HG03469 (cell line): ENCODE results near the gene HSDL1.
"Not testable (repeated sequence)": the region's sequence is repeated elsewhere in the genome, so short reads cannot be mapped to it uniquely, and the experiment has no call there.

Source experiments
- ATAC-seq: cut with Tn5 transposase; IDR thresholded peaks from one replicate; pipeline ENCODE4 v1.9.1; 2021; ENCODE audit warnings: mild to moderate bottlenecking, moderate library complexity, moderate number of reproducible peaks; ENCODE audit not compliant: unreplicated experiment

Gene HSDL1

DNA sequence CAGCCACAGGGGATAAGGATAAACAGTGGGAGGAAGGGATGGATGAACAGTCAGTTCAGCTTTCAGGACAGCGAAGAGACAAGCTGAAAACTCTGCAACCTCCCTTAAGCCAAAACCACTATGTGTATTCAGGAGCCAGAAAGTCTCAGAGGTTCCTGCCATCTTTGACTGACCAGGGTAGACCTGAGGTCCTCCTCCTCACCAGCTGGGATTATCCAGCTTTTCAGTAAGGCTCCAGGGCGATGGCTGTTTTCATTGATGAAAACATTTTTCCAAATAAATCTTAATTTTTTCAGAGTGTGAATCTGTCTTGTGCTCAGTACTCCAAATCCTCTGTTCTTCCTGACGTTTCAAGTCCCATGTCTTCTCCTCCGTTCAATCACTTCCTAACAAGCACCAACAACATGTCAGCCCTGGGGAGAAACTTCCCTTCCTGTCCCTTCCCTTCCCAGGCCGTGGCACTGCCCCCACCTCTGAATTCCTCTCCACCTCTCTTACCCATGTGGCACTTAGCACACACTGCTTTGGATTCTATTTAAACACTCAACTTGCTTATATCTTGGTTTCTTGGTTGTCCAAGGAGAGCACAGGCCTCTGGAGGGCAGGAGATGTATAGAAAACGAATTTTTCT, 5.2 kb downstream of the HSDL1 start:
- ATAC-seq: no peak

DNA sequence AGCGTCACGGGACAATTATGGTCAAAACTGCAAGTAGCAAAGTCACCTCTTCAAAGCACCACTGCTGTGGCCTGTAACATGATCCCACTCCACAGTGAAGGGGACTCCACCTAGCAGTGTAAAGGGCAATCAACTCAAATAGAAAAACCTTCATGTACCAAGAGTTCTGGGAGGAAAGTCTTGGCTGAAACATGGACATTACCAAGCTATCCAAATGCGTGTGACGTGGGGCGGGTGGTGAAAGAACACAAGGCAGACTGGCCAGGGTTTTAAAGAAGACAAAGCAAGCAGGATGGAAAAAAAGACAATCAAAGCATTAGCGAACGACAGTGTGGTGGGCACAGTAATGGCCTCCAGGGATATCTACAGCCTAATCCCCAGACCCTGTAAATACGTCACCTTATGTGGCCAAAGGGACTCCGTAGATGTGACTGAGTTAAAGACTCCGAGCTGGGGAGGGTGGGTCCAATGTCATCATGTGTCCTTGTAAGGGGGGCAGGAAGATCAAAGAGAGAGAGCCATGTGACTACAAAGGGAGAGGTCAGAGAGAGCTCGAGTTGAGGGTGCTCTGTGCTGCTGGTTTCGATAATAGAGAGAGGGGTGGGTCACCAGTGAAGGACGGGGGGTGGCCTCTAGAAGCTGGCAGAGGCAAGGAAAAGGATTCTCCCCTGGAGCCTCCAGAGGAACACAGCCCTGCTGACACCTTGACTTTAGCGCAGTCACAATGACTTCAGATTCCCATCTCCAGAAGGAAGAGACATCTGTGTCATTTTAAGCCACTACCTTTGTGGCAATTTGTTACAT, 6.0 kb downstream of the HSDL1 start:
- no peak for ATAC-seq

DNA sequence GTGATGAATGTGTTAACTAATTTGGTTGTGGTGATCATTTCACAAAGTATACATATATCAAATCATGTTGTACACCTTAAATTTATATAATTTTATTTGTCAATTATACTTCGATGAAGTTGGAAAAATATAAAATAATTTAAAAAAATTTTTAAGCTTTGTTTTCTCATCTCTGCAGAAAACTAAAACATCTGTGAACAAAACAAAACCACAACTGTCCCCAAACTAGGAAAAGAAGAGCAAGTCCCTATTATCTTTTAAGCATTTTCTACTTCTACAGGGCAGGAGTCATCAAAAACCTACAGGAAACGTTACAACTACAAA, 6.5 kb downstream of the HSDL1 start:
- no peak for ATAC-seq

DNA sequence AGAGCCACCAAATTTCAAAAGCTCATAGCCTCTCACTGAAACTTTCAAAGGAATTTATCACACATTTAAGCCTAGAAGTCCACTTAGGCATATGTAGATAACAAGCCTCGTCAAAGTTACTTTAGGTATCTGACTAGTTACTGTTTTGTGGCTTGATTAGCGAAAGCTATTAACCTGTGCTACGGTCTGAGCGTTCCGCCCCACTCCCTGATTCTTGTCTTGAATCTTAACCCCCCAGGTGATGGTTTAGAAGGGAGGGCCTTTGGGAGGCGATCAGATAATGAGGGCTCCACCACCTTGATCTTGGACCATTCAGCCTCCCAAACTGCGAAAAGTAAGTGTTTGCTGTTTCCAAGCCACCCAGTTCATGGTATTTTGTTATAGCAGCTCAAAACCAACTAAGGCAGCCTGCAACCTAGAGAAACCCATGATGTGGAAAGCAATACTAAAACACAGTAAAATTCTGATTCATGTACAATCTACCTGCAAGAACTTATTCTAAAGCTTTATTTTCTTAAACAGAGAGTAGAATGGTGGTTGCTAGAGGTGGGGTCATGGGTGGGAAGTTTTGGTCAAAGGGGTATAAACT, 7.1 kb downstream of the HSDL1 start:
- ATAC-seq: no peak

DNA sequence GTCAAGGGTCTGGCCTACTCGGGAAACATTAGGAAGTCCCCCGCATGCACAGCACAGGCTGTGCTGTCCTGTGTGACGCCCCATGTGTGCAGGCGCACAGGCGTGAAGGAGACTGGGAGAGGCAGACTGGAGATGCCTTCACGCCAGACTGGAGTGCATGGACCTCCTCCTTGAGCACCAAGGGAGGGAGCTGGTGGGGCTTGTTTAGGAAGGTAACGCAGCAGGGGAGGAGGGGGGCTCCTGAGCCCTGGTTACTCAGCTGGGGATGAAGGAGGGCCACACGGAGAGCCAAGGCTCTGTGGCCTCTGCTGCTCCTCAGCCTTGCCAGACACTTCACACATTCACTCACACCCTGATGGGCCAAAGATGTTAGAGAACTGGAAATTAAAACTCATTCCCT, 7.7 kb downstream of the HSDL1 start:
- ATAC-seq: no peak

DNA sequence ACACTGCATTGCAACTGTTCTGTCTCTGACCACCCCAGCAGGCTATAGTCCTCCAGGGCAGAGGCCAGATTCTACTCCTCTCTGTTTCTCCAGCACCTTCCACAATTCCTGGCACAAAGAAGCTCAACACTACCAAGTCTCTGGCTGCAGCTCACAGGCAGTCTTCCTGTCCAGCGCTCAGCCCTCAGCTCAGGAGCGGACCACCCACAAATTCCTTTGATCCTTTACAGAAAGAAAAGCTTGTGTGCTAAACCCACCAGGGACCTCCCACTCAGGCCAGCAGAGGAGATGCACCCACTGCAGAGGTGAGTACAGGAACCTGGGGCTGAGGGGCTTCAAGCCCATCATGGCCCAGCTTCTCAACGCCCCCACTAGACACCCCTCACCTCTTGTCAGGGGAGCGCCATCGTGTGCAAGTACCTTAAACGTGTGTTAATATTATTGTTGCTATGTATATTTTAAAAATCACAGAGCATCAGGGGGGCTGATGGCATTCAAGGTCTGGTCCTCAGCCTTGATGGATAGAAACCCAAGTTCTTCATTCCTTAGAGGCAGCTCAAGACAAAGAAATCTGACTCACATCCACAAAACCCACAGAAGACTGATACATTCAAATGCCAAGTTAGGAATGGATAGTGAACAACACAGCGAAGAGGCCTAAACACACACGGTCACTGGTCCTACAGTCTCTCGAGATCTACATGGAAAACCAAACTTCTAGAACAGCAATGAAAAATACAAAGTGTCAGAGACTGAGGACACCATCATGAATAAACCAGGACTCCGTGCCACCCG, 8.4 kb downstream of the HSDL1 start:
- ATAC-seq: no peak

DNA sequence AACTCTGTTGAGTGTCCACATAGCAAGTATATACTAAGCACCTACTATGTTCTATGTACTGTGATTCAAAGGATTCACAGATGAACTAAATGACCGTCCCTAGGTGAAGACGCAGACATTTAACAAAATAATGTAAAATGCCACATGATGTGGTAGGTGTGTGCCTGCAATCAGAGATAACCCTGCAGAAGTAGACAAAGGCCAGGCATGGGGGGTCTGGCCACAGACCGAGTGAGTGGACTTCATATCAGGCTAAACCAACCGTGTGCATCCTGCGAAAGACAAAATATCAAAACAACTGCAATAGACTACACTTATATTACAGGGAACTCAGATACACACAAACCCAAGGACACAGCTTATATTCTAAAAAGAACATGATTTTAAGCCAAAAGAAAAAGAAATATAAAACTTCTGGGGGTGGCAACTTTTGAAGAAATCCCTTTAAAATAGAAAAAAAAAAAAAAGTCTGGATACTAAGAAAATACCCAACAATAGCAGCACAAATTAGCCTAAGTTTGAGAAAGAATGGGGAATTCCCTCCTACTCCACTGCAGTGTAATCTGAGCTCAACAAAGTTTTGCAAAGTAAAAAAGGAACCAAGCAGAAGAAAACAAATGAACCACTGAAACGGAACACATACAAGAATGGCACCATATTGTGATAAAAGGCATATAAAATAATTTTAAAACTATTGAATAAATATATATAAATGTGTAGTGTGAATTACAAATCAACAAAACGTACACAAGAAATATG, 12.3 kb downstream of the HSDL1 start:
- no peak for ATAC-seq

DNA sequence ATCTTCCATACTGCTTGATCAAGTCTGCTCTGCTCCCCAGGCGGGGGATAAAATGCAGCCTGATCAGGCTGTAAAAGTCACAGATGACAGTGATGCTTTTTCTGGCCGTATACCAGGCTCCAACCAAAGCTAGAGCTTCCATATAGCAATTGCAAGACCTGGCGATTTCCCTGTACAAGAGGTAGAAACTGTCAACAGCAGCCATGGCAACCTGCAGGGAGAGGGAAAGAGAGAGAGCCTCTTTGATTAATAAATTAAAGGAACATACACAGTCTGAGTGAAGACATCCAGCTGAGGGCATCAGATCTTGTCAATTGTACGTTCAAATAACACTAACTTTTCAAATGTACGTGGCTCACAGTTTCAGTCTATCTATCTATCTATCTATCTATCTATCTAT, 13.9 kb downstream of the HSDL1 start:
- ATAC-seq: no peak

DNA sequence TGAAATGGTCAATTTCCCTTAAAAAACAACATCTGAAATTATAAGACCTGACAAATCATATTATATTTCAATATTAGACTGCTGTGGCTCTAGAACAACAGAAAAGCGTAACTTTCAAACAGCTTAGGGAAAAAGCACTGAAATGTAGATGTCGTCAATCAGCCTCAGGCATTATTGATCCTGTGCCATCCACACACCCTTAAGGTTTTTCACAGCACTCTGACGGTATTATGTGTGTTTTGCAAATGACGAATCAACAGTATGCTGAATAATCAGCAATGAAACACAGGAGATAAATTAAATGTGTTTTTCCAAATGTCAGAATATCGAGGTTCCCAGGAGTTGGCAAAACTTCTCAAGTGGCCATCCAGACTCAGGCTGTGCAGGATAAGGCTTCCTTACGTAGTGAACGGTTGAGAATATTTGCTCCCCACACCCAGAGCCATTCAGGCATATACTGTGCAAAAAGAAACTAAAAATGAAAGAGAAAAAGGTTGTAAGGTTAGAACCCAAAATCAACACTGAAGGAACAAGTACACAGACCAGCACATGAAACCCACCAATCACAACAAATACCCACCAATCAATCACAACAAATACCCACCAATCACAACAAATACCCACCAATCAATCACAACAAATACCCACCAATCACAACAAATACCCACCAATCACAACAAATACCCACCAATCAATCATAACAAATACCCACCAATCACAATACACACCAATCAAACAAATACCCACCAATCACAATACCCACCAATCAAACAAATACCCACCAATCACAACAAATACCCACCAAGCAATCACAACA, 20.5 kb downstream of the HSDL1 start:
- no peak for ATAC-seq

DNA sequence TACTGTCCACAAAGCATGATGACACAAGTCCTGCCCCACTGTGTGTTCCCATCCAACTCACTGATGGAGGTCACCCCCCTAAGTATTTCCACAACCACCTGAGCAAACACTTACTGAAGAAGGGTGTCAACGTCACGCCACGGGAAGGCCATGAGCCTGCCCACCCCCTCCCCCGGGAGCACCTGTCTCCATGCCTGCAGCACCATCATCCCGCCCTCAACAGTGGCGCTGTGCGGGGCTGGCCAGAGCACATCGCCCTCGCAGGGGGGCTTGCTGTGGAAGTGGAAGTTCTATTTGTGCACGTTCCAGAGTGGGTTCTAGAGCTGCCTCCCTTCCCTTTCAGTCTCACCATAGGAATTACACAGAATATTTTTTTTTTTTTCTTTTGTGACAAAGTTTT, 24.0 kb downstream of the HSDL1 start:
- ATAC-seq: no peak

DNA sequence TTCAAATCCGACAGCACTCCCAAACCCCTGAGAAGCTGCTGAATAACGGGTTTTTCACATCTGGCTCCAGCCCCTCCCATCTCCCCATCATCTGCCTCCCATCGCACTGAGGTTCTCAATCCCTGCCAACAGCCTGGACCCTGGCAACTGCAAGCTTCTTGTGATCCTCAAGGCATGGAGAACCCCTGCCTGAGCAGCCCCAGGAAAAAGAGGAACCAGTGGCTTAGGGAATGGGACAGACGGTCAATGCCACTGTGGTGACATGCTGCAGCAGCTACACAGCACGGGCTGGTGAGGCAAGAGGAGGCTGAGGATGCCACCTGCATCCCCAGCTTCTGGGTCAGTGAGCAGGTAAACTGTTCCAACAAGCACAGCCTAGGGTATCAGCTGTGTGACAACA, 25.0 kb downstream of the HSDL1 start:
- no peak for ATAC-seq

DNA sequence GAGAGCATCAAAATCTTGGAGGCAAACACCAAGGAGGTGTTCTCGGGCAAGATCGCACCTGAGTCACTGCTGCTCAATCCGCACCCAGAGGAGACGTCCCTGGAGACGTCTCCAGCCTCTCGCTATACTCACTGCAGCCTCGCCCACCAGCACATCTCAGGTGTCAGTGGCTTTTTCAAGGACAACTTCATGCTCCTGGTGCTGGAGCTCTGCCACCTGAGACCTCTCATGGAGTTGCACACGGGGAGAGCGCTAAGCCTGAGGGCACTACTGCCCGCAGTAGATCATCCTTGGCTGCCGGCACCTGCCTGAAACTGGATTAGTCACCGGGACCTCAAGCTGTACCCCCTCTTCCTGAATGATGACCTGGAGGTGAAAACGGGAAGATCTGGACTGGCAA, 25.6 kb downstream of the HSDL1 start:
- no peak for ATAC-seq

DNA sequence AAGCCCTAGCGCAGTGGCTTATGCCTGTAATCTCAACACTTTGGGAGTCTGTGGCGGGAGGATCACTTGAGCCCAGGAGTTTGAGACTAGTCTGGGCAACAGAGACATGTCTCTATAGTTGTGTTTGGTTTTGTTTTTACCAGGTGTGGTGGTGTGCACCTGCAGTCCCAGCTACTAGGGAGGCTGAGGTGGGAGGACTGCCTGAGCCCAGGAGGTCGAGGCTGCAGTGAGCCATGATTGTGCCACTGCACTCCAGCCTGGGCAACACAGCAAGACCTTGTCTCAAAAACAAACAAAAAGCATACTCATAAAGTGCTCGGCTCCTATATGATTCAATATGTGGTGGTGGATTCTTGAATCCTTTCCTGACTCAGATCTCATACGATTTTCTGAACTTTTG, 26.7 kb downstream of the HSDL1 start:
- not testable (repeated sequence) for ATAC-seq

DNA sequence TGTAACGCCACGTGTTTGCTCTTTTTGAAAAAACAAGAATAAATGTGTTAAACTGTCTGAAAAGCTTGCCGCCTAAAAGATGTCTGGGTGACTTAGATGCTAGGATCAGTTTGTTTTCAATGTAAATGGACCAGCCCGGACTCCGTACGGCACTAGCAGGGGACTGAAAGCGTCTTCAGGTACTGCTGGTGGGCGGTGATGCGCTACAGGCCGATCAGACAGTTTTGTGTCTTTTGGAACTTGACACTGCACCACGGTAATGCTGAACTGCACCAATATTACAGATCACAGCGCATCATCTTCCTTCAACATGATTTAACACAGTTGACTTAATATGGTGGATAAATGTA, 27.5 kb downstream of the HSDL1 start:
- no peak for ATAC-seq

DNA sequence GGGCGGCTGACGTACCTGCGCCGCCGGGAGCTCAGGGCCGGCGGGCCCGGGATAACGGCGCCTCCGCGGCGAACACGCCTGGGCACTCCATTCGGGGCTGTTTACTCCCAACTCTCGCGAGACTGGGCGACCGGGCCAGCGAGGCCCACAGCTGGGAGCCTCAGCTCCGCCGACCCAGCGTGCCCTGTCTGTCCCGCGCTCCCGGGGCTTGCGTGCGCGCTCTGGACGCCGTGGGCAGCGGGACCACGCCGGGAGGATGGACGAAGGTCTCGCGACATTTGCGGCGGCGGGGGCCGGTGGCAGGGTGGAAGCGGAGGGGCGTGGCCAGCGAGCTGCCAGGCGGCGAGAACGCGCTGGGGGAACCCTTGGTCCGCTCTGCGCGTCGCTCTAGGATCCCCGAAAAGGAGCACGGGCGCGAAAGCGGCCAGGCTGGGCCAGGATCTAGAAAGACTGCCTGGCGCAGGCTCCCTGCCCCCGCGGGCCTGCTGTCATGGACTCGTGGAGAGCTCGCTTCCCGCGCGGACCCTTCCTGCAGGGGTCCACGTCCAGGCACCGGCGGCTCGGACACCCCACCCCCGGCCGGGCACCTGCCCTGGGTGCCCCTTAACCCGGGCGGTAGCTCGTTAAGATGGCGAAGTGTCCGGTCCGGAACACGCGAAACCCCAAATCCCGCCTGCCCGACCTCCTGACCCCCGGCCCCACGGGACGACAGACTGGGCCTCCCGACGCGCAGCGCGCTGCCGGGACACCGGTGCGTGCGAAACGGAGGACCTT, 28.1 kb downstream of the HSDL1 start, which contains the start of gene MBTPS1:
Gene MBTPS1, minus strand, starts transcription at position 223 of the 774 bp plus-strand sequence. CDS start 15,159 bp downstream, outside the sequence.
- peak; percentile 87 for ATAC-seq

DNA sequence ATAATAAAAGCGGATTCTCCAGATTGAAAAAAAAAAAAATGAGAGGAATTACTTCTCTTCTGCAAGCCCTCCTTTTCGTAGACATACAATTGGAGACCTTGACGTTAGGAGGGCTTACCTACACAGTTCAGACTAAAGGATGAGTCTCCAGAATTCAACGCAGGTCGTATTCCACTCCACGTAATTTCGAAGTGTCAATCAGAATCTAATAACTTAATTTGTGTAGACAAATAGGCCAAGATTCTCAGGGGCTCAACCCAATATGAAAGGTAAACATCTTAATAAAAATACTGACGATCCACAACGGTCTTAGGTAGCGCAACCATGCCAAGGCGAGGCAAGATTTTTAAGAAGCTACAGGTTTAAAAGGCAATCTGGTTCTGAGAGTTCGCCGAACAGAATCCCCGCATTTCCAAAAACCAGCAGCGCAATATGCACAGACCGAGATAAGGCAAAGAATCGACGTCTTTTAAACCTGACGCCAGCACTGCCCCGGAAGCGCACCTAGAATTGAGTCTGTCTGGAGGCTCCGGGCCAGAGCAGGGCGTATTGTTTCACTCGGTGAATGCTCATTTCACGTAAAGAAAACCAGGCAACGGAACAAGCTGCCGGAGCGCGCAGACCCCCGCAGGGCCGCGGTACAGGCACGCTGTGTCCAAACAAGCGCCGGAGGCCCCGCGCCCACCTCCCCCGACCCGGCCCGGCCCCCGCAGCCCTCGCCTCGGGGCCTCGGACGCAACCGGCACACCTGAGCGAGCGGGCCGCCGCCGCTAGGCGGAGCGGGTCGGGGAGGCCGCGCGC, 28.9 kb downstream of the HSDL1 start:
- no peak for ATAC-seq

DNA sequence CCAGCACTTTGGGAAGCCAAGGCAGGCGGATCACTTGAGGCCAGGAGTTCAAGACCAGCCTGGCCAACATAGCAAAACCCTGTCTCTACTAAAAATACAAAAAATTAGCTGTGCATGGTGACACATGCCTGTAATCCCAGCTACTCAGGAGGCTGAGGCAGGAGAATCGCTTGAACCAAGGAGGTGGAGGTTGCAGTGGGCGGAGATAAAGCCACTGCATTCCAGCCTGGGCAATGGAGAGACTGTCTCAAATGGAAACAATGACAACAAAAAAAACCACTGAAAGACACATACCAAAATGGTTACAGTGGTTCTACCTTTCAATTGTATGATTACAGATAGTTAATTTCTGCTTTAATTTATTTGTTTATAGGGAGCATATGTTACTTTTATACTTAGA, 33.0 kb downstream of the HSDL1 start:
- not testable (repeated sequence) for ATAC-seq

DNA sequence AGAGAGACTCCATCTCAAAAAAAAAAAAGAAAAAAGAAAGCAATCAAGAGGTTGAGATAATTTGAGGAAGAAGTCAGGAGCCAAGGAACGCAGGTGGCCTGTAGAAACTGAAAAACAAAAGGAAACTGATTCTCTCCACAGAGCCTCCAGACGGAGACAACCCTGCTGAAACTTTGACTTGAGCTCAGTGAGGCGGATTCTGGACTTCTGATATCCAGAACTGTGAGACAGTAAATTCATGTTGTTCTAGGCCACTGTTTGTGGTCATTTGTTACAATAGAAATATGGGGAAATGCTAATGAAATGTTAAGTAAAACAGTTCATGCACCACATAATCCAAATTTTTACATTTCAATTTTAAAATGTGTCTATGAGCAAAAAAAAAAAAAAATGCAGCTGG, 33.5 kb downstream of the HSDL1 start:
- ATAC-seq: no peak
